A549 (cell line): ENCODE data around the gene COG7.

Experiments
- MAFK ChIP-seq: fragments of 450-650 bp; IDR thresholded peaks from 2 replicates; pipeline ENCODE4 v1.6.1; 2014; ENCODE audit not compliant: partially characterized antibody
- POLR2A ChIP-seq: IDR thresholded peaks from 2 replicates; pipeline ENCODE4 v1.6.1; 2012; ENCODE audit warnings: mild to moderate bottlenecking, low read length
- RAD21 ChIP-seq, 2 experiments: fragments of >200 bp in 1 of 2; sonication (Bioruptor Twin) in 1 of 2; formaldehyde crosslinking in 1 of 2; IDR thresholded peaks in 1 of 2; conservative IDR thresholded peaks in 1 of 2; 2 replicates in 1 of 2; 3 replicates in 1 of 2; pipeline ENCODE4 v1.6.1; 2012 to 2018; ENCODE audit warnings: inconsistent platforms in 1 of 2
- SREBF2 ChIP-seq: fragments of 450-650 bp; IDR thresholded peaks from 2 replicates; pipeline ENCODE4 v1.6.1; 2014; ENCODE audit warnings: mild to moderate bottlenecking, moderate library complexity
- TF ChIP-seq, protein P1 (sequence below): fragments of >200 bp; sonication (Bioruptor Twin); formaldehyde crosslinking; IDR thresholded peaks from 3 replicates; pipeline ENCODE4 v1.5.1; 2016
- TF ChIP-seq, protein P2 (sequence below): fragments of 200-600 bp; sonication (generic); IDR thresholded peaks from 2 replicates; pipeline ENCODE4 v1.6.1; 2016; ENCODE audit warnings: antibody characterized with exemption, mild to moderate bottlenecking, moderate library complexity
- TF ChIP-seq, protein P3 (sequence below): fragments of >200 bp; sonication (Bioruptor Twin); formaldehyde crosslinking; IDR thresholded peaks from 2 replicates; pipeline ENCODE4 v1.6.1; 2016

DNA sequence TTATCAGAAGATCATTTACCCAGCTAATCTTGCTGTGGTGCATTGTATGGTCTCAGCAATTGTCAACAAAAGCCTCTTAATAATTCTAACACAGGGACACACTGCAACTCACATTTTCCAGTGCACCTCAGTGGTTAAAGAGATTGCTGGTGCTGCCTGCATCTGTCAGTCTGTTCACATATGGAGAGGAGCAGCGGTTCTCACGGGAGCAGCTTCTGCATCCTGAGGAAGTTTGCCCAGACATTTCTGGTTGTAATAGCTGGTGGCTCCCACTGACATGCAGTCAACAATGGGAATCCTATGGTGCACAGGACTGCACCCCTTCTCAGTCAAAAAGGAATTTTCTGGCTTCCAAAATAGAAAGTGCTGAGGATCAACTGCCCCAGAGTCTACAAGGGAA, 49.5 kb upstream of the COG7 start:
- TF ChIP-seq, protein P1, sequence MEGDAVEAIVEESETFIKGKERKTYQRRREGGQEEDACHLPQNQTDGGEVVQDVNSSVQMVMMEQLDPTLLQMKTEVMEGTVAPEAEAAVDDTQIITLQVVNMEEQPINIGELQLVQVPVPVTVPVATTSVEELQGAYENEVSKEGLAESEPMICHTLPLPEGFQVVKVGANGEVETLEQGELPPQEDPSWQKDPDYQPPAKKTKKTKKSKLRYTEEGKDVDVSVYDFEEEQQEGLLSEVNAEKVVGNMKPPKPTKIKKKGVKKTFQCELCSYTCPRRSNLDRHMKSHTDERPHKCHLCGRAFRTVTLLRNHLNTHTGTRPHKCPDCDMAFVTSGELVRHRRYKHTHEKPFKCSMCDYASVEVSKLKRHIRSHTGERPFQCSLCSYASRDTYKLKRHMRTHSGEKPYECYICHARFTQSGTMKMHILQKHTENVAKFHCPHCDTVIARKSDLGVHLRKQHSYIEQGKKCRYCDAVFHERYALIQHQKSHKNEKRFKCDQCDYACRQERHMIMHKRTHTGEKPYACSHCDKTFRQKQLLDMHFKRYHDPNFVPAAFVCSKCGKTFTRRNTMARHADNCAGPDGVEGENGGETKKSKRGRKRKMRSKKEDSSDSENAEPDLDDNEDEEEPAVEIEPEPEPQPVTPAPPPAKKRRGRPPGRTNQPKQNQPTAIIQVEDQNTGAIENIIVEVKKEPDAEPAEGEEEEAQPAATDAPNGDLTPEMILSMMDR = no peak
- TF ChIP-seq, protein P2, sequence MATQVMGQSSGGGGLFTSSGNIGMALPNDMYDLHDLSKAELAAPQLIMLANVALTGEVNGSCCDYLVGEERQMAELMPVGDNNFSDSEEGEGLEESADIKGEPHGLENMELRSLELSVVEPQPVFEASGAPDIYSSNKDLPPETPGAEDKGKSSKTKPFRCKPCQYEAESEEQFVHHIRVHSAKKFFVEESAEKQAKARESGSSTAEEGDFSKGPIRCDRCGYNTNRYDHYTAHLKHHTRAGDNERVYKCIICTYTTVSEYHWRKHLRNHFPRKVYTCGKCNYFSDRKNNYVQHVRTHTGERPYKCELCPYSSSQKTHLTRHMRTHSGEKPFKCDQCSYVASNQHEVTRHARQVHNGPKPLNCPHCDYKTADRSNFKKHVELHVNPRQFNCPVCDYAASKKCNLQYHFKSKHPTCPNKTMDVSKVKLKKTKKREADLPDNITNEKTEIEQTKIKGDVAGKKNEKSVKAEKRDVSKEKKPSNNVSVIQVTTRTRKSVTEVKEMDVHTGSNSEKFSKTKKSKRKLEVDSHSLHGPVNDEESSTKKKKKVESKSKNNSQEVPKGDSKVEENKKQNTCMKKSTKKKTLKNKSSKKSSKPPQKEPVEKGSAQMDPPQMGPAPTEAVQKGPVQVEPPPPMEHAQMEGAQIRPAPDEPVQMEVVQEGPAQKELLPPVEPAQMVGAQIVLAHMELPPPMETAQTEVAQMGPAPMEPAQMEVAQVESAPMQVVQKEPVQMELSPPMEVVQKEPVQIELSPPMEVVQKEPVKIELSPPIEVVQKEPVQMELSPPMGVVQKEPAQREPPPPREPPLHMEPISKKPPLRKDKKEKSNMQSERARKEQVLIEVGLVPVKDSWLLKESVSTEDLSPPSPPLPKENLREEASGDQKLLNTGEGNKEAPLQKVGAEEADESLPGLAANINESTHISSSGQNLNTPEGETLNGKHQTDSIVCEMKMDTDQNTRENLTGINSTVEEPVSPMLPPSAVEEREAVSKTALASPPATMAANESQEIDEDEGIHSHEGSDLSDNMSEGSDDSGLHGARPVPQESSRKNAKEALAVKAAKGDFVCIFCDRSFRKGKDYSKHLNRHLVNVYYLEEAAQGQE = no peak
- TF ChIP-seq POLR2A (no peak), RAD21 (conservative IDR thresholded peaks at IDR 0.05 in 1 of 2, IDR thresholded peaks at IDR 0.05 in 1 of 2) (no peak), MAFK (no peak), SREBF2 (no peak)
- TF ChIP-seq, protein P3, sequence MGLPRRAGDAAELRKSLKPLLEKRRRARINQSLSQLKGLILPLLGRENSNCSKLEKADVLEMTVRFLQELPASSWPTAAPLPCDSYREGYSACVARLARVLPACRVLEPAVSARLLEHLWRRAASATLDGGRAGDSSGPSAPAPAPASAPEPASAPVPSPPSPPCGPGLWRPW = no peak
